ENCODE measurements around the gene EYS.

EYS gene

DNA sequence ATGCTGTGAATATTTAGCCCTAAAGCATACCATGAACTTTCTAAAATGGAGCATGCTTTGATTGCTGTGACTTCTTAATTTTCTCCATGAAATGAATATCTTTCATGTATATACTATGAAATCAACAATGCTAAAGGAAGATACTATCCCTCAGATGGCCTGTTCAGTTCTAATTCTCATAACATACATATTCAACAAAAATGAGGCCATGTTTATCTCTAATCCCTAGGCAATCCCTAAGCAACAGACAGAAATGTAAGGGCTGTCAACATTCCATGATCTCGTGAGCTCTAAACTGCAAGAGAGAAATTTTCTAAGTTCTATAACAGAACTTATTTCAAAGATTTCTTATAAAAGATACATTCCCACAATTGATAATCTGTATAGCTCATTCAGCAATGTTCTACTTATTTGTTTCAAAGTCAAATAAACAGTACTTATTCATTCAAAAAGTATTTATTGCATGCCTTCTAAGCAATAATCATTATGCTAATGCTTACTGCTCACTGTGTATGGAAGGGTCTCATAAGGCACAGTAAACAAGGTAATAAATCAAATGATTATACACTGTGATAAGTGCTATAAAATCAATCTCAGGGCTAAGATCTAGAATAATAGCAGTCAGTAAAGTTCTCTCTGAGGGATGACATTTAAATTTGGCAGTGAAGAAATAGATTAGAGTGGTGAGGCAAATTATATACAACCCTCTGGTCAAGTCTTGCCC is 1578.6 kb downstream of the EYS start:
- H3K36me3 ChIP-seq (ENCODE audit: control insufficient read depth, insufficient read depth, low read length) = no peaks in the 10 kb centered on the region
- no peaks in the 10 kb centered on the region for H3K27me3 ChIP-seq (ENCODE audit: control insufficient read depth, insufficient read depth, low read length)
- no peaks in the 10 kb centered on the region for H3K79me2 ChIP-seq
- H3K9me3 ChIP-seq (ENCODE audit: control insufficient read depth, low read length) = no peaks in the 10 kb centered on the region
- no peak overlapping the region for H3K9ac ChIP-seq
- no peak overlapping the region for H3K27ac ChIP-seq
- TF ChIP-seq, protein P1, sequence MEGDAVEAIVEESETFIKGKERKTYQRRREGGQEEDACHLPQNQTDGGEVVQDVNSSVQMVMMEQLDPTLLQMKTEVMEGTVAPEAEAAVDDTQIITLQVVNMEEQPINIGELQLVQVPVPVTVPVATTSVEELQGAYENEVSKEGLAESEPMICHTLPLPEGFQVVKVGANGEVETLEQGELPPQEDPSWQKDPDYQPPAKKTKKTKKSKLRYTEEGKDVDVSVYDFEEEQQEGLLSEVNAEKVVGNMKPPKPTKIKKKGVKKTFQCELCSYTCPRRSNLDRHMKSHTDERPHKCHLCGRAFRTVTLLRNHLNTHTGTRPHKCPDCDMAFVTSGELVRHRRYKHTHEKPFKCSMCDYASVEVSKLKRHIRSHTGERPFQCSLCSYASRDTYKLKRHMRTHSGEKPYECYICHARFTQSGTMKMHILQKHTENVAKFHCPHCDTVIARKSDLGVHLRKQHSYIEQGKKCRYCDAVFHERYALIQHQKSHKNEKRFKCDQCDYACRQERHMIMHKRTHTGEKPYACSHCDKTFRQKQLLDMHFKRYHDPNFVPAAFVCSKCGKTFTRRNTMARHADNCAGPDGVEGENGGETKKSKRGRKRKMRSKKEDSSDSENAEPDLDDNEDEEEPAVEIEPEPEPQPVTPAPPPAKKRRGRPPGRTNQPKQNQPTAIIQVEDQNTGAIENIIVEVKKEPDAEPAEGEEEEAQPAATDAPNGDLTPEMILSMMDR (IDR thresholded peaks at IDR 0.05) = no peak
- no peak overlapping the region for H2AFZ ChIP-seq
- H3K4me3 ChIP-seq (ENCODE audit: low read depth, low read length) = no peak overlapping the region
- no peak overlapping the region for H3K4me2 ChIP-seq (ENCODE audit: low read length)
- H3K4me1 ChIP-seq = no peaks in the 10 kb centered on the region

DNA sequence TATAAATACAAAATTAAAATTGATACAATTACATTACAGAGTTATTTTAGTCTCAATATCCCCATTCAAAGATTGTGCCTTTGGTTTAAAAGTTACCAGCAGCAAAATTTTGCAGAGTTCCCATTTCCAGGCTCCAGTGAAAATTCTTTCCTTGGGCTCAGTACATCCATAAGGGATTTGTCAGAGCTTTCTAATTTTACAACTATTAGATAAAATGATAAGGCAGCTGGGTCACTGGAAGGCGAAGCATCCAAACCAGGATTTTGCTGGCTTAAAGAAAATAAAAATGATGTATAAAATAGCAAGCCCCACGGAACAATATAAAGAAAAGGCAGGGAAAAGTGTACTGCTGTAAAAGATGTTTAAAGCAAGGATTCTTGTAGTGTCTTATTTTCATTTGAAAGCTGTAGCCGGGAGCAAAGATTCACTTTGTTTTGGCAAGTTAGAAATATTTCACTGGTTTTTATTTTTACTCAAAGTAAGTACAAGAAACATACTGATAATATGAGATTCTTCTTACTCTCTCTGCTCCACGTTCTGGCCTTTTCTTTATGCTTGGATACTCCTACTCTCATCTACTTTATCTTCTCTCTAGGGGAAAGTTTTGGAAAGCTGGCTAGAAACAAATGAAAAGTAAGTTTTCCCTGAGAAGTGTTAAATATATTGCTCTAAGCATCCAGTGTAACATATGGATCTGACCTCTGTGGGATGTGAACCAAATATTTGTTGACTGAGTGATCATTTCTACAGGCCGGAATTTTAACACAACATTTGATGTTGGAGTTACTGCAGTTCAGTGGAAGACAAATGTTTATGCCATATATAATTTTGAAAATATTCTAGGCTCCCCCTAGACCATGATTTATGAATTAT is 1583.0 kb downstream of the EYS start:
- TF ChIP-seq, protein P1 (IDR thresholded peaks at IDR 0.05) = no peak
- Histone ChIP-seq H3K79me2 (no peaks in the 10 kb centered on the region), H3K27me3 (ENCODE audit: control insufficient read depth, insufficient read depth, low read length) (no peaks in the 10 kb centered on the region), H3K9me3 (ENCODE audit: control insufficient read depth, low read length) (no peaks in the 10 kb centered on the region), H3K4me3 (ENCODE audit: low read depth, low read length) (no peak overlapping the region), H3K9ac (no peak overlapping the region), H2AFZ (no peak overlapping the region), H3K4me2 (ENCODE audit: low read length) (no peak overlapping the region), H3K4me1 (no peaks in the 10 kb centered on the region), H3K36me3 (ENCODE audit: control insufficient read depth, insufficient read depth, low read length) (no peaks in the 10 kb centered on the region), H3K27ac (no peak overlapping the region)

DNA sequence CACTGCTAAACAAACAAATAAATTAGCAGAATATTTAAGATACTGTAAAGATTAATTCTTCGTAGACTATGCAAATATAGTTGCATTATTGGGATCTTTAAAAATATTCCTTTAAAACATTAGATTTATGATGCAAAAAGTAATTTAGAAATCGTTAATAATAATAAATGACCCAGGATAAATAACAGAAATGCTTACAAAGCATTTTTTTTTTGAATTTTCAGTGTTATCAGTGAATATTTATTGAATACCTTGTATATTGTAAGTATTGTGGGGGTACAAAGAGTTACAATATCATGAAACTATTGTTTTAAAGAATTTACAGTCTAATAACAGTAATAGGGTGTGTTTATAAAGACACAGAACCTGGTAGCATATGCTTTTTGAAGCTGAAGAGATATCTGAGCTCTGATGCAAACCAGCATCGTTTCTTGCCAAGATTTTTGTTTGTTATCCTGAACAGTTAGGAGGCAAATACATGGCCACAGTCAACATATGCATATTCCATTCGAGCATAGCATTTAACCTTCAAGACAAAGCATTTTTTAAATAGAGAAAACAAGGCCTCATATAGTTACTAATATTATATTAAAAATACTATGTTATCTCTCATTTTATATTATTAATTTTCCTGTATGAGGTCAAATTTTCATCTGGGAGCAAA is 1584.2 kb downstream of the EYS start:
- no peak overlapping the region for H3K4me2 ChIP-seq (ENCODE audit: low read length)
- H3K9me3 ChIP-seq (ENCODE audit: control insufficient read depth, low read length) = no peaks in the 10 kb centered on the region
- no peak overlapping the region for H3K27ac ChIP-seq
- H2AFZ ChIP-seq = no peak overlapping the region
- no peak overlapping the region for H3K4me3 ChIP-seq (ENCODE audit: low read depth, low read length)
- H3K36me3 ChIP-seq (ENCODE audit: control insufficient read depth, insufficient read depth, low read length) = no peaks in the 10 kb centered on the region
- H3K27me3 ChIP-seq (ENCODE audit: control insufficient read depth, insufficient read depth, low read length) = no peaks in the 10 kb centered on the region
- TF ChIP-seq, protein P1 (IDR thresholded peaks at IDR 0.05) = no peak
- no peak overlapping the region for H3K9ac ChIP-seq
- no peaks in the 10 kb centered on the region for H3K79me2 ChIP-seq
- no peaks in the 10 kb centered on the region for H3K4me1 ChIP-seq

DNA sequence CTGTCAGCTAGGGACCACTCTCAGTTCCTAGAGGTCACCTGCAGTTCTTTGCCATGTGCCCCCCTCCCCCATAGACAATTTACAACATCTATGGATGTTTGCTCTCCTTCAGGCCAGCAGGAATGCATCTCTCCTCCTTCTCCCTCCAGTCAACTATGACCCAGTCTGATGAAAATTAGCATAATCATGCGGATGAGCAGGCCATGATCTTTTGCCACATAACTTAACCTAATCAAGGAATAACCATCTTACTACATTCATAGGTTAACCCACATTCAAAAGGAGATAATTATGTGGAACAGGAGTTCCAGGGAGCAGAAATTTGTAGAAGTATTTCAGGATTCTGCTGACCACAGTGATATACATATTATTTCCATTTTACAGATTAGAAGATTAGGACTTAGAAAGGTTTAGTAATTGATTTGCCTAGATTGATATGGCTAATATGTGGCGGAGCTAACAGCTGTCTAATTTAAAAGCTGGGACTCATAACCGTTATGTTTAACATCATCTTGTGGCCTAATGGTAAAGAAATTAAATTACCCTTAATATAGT is 1585.9 kb downstream of the EYS start:
- no peak overlapping the region for H2AFZ ChIP-seq
- TF ChIP-seq, protein P1 (IDR thresholded peaks at IDR 0.05) = no peak
- H3K79me2 ChIP-seq = no peaks in the 10 kb centered on the region
- H3K4me2 ChIP-seq (ENCODE audit: low read length) = no peak overlapping the region
- no peak overlapping the region for H3K9ac ChIP-seq
- no peak overlapping the region for H3K4me3 ChIP-seq (ENCODE audit: low read depth, low read length)
- no peaks in the 10 kb centered on the region for H3K9me3 ChIP-seq (ENCODE audit: control insufficient read depth, low read length)
- no peaks in the 10 kb centered on the region for H3K27me3 ChIP-seq (ENCODE audit: control insufficient read depth, insufficient read depth, low read length)
- no peaks in the 10 kb centered on the region for H3K36me3 ChIP-seq (ENCODE audit: control insufficient read depth, insufficient read depth, low read length)
- no peak overlapping the region for H3K27ac ChIP-seq
- H3K4me1 ChIP-seq = no peaks in the 10 kb centered on the region

All from parathyroid adenoma (tissue), 2 donors.